Suprapubic skin (tissue), 4 donors: Measurements from ENCODE around the gene GLIS1.

Source experiments
- EP300 ChIP-seq: sonication (generic); formaldehyde crosslinking; IDR thresholded peaks from one replicate; pipeline ENCODE4 v1.6.1; 2017; ENCODE audit warnings: antibody characterized with exemption
- POLR2A ChIP-seq, 2 donors: fragments of 450-650 bp; IDR thresholded peaks; one replicate each; pipeline ENCODE4 v1.6.1; 2017; ENCODE audit warnings: antibody characterized with exemption in 2 of 2, mild to moderate bottlenecking in 2 of 2, moderate library complexity in 2 of 2
- POLR2AphosphoS5 ChIP-seq, 3 donors: sonication (generic); formaldehyde crosslinking; IDR thresholded peaks; one replicate each; pipeline ENCODE4 v1.6.1; 2017; ENCODE audit warnings: antibody characterized with exemption in 3 of 3
- TF ChIP-seq, protein P1 (sequence below), 2 donors: fragments of 200-600 bp in 1 of 2; fragments of 450-650 bp in 1 of 2; sonication (generic) in 1 of 2; IDR thresholded peaks; one replicate each; pipeline ENCODE4 v1.5.1; 2016 to 2019; ENCODE audit warnings: antibody characterized with exemption in 2 of 2, mild to moderate bottlenecking in 1 of 2, moderate library complexity in 1 of 2

- TF ChIP-seq, protein P1, sequence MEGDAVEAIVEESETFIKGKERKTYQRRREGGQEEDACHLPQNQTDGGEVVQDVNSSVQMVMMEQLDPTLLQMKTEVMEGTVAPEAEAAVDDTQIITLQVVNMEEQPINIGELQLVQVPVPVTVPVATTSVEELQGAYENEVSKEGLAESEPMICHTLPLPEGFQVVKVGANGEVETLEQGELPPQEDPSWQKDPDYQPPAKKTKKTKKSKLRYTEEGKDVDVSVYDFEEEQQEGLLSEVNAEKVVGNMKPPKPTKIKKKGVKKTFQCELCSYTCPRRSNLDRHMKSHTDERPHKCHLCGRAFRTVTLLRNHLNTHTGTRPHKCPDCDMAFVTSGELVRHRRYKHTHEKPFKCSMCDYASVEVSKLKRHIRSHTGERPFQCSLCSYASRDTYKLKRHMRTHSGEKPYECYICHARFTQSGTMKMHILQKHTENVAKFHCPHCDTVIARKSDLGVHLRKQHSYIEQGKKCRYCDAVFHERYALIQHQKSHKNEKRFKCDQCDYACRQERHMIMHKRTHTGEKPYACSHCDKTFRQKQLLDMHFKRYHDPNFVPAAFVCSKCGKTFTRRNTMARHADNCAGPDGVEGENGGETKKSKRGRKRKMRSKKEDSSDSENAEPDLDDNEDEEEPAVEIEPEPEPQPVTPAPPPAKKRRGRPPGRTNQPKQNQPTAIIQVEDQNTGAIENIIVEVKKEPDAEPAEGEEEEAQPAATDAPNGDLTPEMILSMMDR (IDR thresholded peaks at IDR 0.05), result no peak
- no peak for TF ChIP-seq POLR2A (IDR thresholded peaks at IDR 0.05)
- TF ChIP-seq EP300, result no peak
- no peak for TF ChIP-seq POLR2AphosphoS5 (IDR thresholded peaks at IDR 0.05)
Observed at GRCh38 chr1:53532377-53532776, 206.6 kb downstream of the GLIS1 start.
